IMR-90 (cell line): Measurements from ENCODE around the gene PBLD. TPM values are rescaled to one million over a fixed set of nuclear protein-coding genes. Genes with fewer than 3 reads are reported as not detected.

Experiments
- ATAC-seq: fragments of 200-7000 bp; cut with Tn5 transposase; 2 replicates; pipeline ENCODE4 v1.9.1; 2020; ENCODE audit warnings: low read depth, mild to moderate bottlenecking, moderate library complexity
- BruUV-seq: library from RNA; stranded (reverse); fragments of 400-500 nt; replicated peaks from 2 replicates; lab custom pipeline; 2021; lab: Mats Ljungman, UMichigan
- CTCF ChIA-PET: fragments of 300-600 bp; formaldehyde crosslinking; extraction: SDS; loops from one replicate; lab custom pipeline; 2021; ENCODE audit warnings: antibody characterized with exemption; lab: Yijun Ruan, JAX
- POLR2A ChIA-PET: fragments of 300-600 bp; sonication (Branson Sonifier 250); formaldehyde crosslinking; loops from one replicate; lab custom pipeline; 2022; ENCODE audit warnings: antibody characterized with exemption; ENCODE audit not compliant: unreplicated experiment; lab: Charles Lee
- DNase-seq: peaks from one replicate; pipeline ENCODE4 v3.0.0; 2013
- H2AFZ ChIP-seq: replicated peaks from 2 replicates; pipeline ENCODE3; 2013; ENCODE audit warnings: low read length, mild to moderate bottlenecking; ENCODE audit not compliant: poor library complexity
- H2AK5ac ChIP-seq: 2 replicates; pipeline ENCODE4 v1.6.1; 2013; ENCODE audit warnings: low read depth, low read length, inconsistent platforms
- H2AK9ac ChIP-seq: replicated peaks from 2 replicates; pipeline ENCODE3; 2013; ENCODE audit warnings: mild to moderate bottlenecking, low read depth, low read length, moderate library complexity; ENCODE audit not compliant: poor library complexity
- H2BK120ac ChIP-seq: 2 replicates; pipeline ENCODE4 v1.6.1; 2013; ENCODE audit warnings: low read depth, low read length, inconsistent platforms
- H2BK15ac ChIP-seq: 3 replicates; pipeline ENCODE4 v1.6.1; 2013; ENCODE audit warnings: low read depth, low read length, inconsistent platforms
- H2BK20ac ChIP-seq: 2 replicates; pipeline ENCODE4 v1.6.1; 2013; ENCODE audit warnings: low read depth, mild to moderate bottlenecking, inconsistent platforms, low read length, moderate library complexity
- H2BK5ac ChIP-seq: 2 replicates; pipeline ENCODE4 v1.6.1; 2013; ENCODE audit warnings: mild to moderate bottlenecking, low read depth, low read length, inconsistent platforms; ENCODE audit not compliant: poor library complexity, severe bottlenecking
- H3K14ac ChIP-seq: replicated peaks from 2 replicates; pipeline ENCODE4 v1.6.1; 2013; ENCODE audit warnings: low read depth, low read length, inconsistent platforms
- H3K18ac ChIP-seq: 2 replicates; pipeline ENCODE4 v1.6.1; 2013; ENCODE audit warnings: low read depth, low read length, control low read depth
- H3K23ac ChIP-seq: 2 replicates; pipeline ENCODE4 v1.6.1; 2013; ENCODE audit warnings: low read depth, low read length, inconsistent platforms
- H3K27ac ChIP-seq: 2 replicates; pipeline ENCODE4 v1.5.1; 2013; ENCODE audit warnings: mild to moderate bottlenecking, control low read depth, low read length; ENCODE audit not compliant: insufficient read depth
- H3K27me3 ChIP-seq: 2 replicates; pipeline ENCODE4 v1.6.1; 2013; ENCODE audit warnings: low read length; ENCODE audit not compliant: control insufficient read depth, insufficient read depth
- H3K36me3 ChIP-seq: 2 replicates; pipeline ENCODE4 v1.6.1; 2013; ENCODE audit warnings: low read length, mixed read lengths; ENCODE audit not compliant: control insufficient read depth, insufficient read depth
- H3K4ac ChIP-seq: 2 replicates; pipeline ENCODE4 v1.6.1; 2013; ENCODE audit warnings: low read depth, low read length, inconsistent platforms
- H3K4me1 ChIP-seq: 2 replicates; pipeline ENCODE4 v1.6.1; 2013; ENCODE audit warnings: low read length, mixed read lengths; ENCODE audit not compliant: control insufficient read depth, insufficient read depth
- H3K4me2 ChIP-seq: 2 replicates; pipeline ENCODE4 v1.6.1; 2013; ENCODE audit warnings: low read depth, mild to moderate bottlenecking, control low read depth, low read length, moderate library complexity
- H3K4me3 ChIP-seq: 2 replicates; pipeline ENCODE4 v1.5.1; 2013; ENCODE audit warnings: low read depth, mild to moderate bottlenecking, control low read depth, low read length, moderate library complexity; ENCODE audit not compliant: insufficient read depth
- H3K56ac ChIP-seq: 2 replicates; pipeline ENCODE4 v1.6.1; 2013; ENCODE audit warnings: low read length, inconsistent platforms; ENCODE audit not compliant: insufficient read depth; ENCODE audit errors: extremely low read depth
- H3K79me1 ChIP-seq, 2 experiments: 2 replicates each; pipeline ENCODE4 v1.6.1; 2013; ENCODE audit warnings: low read length in 2 of 2, inconsistent platforms in 1 of 2, low read depth in 1 of 2
- H3K9ac ChIP-seq: 2 replicates; pipeline ENCODE4 v1.6.1; 2013; ENCODE audit warnings: low read depth, low read length, control low read depth
- H3K9me1 ChIP-seq: 2 replicates; pipeline ENCODE4 v1.6.1; 2013; ENCODE audit warnings: low read length, inconsistent platforms; ENCODE audit not compliant: insufficient read depth
- H3K9me3 ChIP-seq: 2 replicates; pipeline ENCODE4 v1.6.1; 2013; ENCODE audit warnings: low read length; ENCODE audit not compliant: control insufficient read depth, insufficient read depth
- H4K20me1 ChIP-seq: 2 replicates; pipeline ENCODE4 v1.6.1; 2013; ENCODE audit warnings: low read length, inconsistent platforms; ENCODE audit not compliant: insufficient read depth
- H4K5ac ChIP-seq: 2 replicates; pipeline ENCODE4 v1.6.1; 2013; ENCODE audit warnings: mild to moderate bottlenecking, low read depth, low read length, control low read depth
- H4K8ac ChIP-seq, 2 experiments: 2 replicates each; pipeline ENCODE4 v1.6.1; 2013; ENCODE audit warnings: low read depth in 2 of 2, low read length in 2 of 2, control low read depth in 1 of 2, inconsistent platforms in 1 of 2
- H4K91ac ChIP-seq: 2 replicates; pipeline ENCODE4 v1.6.1; 2013; ENCODE audit warnings: low read depth, low read length, inconsistent platforms; ENCODE audit not compliant: insufficient read depth
- BHLHE40 ChIP-seq: fragments of 150-350 bp; IDR thresholded peaks from 2 replicates; pipeline ENCODE4 v1.6.1; 2016; ENCODE audit warnings: mild to moderate bottlenecking, low read depth, low read length
- CEBPB ChIP-seq: IDR thresholded peaks from 2 replicates; pipeline ENCODE4 v1.6.1; 2012; ENCODE audit warnings: low read depth, low read length, improper control_type of control experiment
- FOS ChIP-seq: fragments of 150-350 bp; IDR thresholded peaks from 2 replicates; pipeline ENCODE4 v1.6.1; 2016; ENCODE audit warnings: low read depth, low read length
- MAZ ChIP-seq: IDR thresholded peaks from 2 replicates; pipeline ENCODE4 v1.6.1; 2012; ENCODE audit warnings: low read depth, mild to moderate bottlenecking, low read length, improper control_type of control experiment, moderate library complexity, borderline replicate concordance
- MXI1 ChIP-seq: IDR thresholded peaks from 2 replicates; pipeline ENCODE4 v1.6.1; 2012; ENCODE audit warnings: low read depth, mild to moderate bottlenecking, low read length, moderate library complexity, borderline replicate concordance
- NFE2L2 ChIP-seq: fragments of 150-350 bp; IDR thresholded peaks from 2 replicates; pipeline ENCODE4 v1.6.1; 2016; ENCODE audit warnings: low read depth, mild to moderate bottlenecking, low read length
- POLR2A ChIP-seq: IDR thresholded peaks from 2 replicates; pipeline ENCODE4 v1.6.1; 2012; ENCODE audit warnings: mild to moderate bottlenecking, low read depth, low read length
- RAD21 ChIP-seq: IDR thresholded peaks from 2 replicates; pipeline ENCODE4 v1.6.1; 2012; ENCODE audit warnings: low read length, improper control_type of control experiment
- RCOR1 ChIP-seq: IDR thresholded peaks from 2 replicates; pipeline ENCODE4 v1.6.1; 2012; ENCODE audit warnings: mild to moderate bottlenecking, low read length, improper control_type of control experiment; ENCODE audit not compliant: insufficient replicate concordance
- RFX5 ChIP-seq: IDR thresholded peaks from 2 replicates; pipeline ENCODE4 v1.8.0; 2012; ENCODE audit warnings: low read depth, mild to moderate bottlenecking, low read length, moderate library complexity
- SMC3 ChIP-seq: fragments of 150-350 bp; IDR thresholded peaks from 2 replicates; pipeline ENCODE4 v1.6.1; 2016; ENCODE audit warnings: low read depth, mild to moderate bottlenecking, antibody characterized with exemption, low read length, moderate library complexity
- WGBS, 2 experiments: methylation state at CpG; one replicate each; pipeline versions ENCODE4 v1.1.5 to v1.1.7; 2013; ENCODE audit warnings: missing lambda C conversion rate in 2 of 2; ENCODE audit not compliant: insufficient read length in 1 of 2; ENCODE audit errors: extremely low coverage in 2 of 2; 5-methylcytosine and 5-hydroxymethylcytosine counted together
- dilution Hi-C: fragments of 300-500 bp; cut with HindIII; formaldehyde crosslinking; loops from one replicate; pipeline ENCODE4 v1.14.3; 2018; ENCODE audit warnings: low sequenced_read_pairs; ENCODE audit not compliant: unreplicated experiment
- in situ Hi-C: fragments of 300-500 bp; cut with MboI; formaldehyde crosslinking; loops from 3 replicates; pipeline ENCODE4 v1.14.3; 2019; ENCODE audit warnings: low sequenced_read_pairs, inconsistent platforms, mixed read lengths
- intact Hi-C: fragments of 100-400 bp; cut with micrococcal nuclease; formaldehyde crosslinking; loops from 2 replicates; pipeline ENCODE4 v1.10.0; 2022
- polyA plus RNA-seq, 3 experiments: library from polyadenylated mRNA; depleted of rRNA; stranded (reverse); fragments of >200 nt; gene quantifications; 2 replicates each; pipeline ENCODE4 v1.2.3, GENCODE V29; 2012; ENCODE audit warnings: low replicate concordance in 1 of 3
- total RNA-seq: library from RNA; depleted of rRNA; stranded (reverse); fragments of >200 nt; gene quantifications from 2 replicates; pipeline ENCODE4 v1.2.3, GENCODE V29; 2012
- TF ChIP-seq, protein P1 (sequence below): conservative IDR thresholded peaks from 2 replicates; pipeline ENCODE4 v1.5.1; 2012; ENCODE audit warnings: mild to moderate bottlenecking, low read depth, low read length, improper control_type of control experiment
- TF ChIP-seq, protein P2 (sequence below): fragments of 150-350 bp; IDR thresholded peaks from 2 replicates; pipeline ENCODE4 v1.6.1; 2016; ENCODE audit warnings: low read depth, mild to moderate bottlenecking, low read length, moderate library complexity, borderline replicate concordance

The PBLD gene
- total and polyA plus RNA-seq, 2 of the 4 experiments (the other 2 are of a cell fraction) = 3.3 to 5.7 TPM

DNA sequence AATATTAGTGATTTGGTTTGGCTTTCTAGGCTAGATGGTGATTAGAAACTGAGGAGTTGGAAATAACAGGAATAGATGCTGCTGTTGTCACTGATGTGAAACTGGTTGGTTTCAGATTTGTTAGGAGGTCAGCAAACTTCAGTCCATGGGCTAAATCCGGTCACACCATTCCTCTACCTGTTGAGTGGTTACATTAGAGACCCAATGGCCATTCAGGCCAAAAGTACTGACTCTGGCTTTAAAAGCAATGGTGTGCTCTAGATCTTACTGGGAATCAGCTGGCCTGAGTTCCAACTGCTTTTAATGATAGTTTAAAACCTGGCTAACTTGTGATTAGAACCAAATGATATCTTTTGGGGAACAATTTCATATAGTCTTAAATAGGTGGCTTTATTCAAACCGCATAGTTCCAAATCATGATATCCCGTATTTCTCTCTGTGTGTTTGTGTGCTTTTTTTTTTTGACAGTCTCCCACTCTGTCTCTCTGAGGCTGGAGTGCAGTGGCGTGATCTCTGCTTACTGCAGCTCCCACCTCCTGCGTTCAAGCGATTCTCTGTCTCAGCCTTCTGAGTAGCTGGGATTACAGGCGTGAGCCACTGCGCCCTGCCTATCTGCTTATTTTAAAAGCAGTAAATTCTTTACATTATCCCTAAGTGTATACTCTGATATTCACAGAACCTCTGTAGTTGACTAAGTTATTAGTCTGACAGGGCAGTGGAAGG lies 7.8 kb upstream of the PBLD start:
- Histone ChIP-seq H2BK15ac (peak overlapping the region; percentile 65; the same call in 1 of the 3 replicates), H3K27me3 (no peaks in the 10 kb centered on the region), H3K9ac (no peak overlapping the region), H3K14ac (no peak overlapping the region), H3K4me2 (no peak overlapping the region), H3K9me1 (peaks cover 4% of the 10 kb centered on the region; the same call in 1 of the 2 replicates), H3K79me1 (peaks cover 22 to 35% of the 10 kb centered on the region in 2 experiments), H4K5ac (no peak overlapping the region), H3K56ac (no peak overlapping the region), H3K4me3 (no peak overlapping the region), H4K20me1 (peaks cover 67% of the 10 kb centered on the region), H3K9me3 (no peaks in the 10 kb centered on the region), H2BK120ac (no peak overlapping the region), H4K8ac (no peak overlapping the region), H4K91ac (no peak overlapping the region), H3K4me1 (peaks cover 1% of the 10 kb centered on the region; the same call in 1 of the 2 replicates), H3K23ac (no peak overlapping the region), H3K36me3 (peaks cover 50% of the 10 kb centered on the region), H3K27ac (no peak overlapping the region), H2AFZ (no peak overlapping the region), H3K18ac (no peak overlapping the region), H2BK20ac (no peak overlapping the region), H2BK5ac (no peak overlapping the region), H2AK9ac (no peak overlapping the region), H2AK5ac (no peak overlapping the region), H3K4ac (no peak overlapping the region)
- dilution Hi-C loops (no loop called here), intact Hi-C loops (loop anchor here (10.0 kb wide), 1 partner anchor 404 kb away; no protein-coding TSS in a partner anchor), in situ Hi-C loops (no loop called here)
- 86% methylated on average over 1 of the region's 8 CpGs; no CpG with 5 or more reads in 1 of the 2 experiments for WGBS, 2 experiments
- ATAC-seq = no peak
- CTCF ChIA-PET = interaction anchor here (1.0 to 1.8 kb wide), 2 partner anchors 8 to 12 kb away, joined by 3 to 9 read pairs; no protein-coding TSS in a partner anchor
- TF ChIP-seq MAZ (no peak), RCOR1 (no peak), POLR2A (no peak), BHLHE40 (no peak), FOS (no peak), SMC3 (no peak), NFE2L2 (no peak), RAD21 (no peak), MXI1 (no peak), RFX5 (no peak), CEBPB (no peak)
- TF ChIP-seq, protein P1, sequence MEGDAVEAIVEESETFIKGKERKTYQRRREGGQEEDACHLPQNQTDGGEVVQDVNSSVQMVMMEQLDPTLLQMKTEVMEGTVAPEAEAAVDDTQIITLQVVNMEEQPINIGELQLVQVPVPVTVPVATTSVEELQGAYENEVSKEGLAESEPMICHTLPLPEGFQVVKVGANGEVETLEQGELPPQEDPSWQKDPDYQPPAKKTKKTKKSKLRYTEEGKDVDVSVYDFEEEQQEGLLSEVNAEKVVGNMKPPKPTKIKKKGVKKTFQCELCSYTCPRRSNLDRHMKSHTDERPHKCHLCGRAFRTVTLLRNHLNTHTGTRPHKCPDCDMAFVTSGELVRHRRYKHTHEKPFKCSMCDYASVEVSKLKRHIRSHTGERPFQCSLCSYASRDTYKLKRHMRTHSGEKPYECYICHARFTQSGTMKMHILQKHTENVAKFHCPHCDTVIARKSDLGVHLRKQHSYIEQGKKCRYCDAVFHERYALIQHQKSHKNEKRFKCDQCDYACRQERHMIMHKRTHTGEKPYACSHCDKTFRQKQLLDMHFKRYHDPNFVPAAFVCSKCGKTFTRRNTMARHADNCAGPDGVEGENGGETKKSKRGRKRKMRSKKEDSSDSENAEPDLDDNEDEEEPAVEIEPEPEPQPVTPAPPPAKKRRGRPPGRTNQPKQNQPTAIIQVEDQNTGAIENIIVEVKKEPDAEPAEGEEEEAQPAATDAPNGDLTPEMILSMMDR = no peak
- TF ChIP-seq, protein P2, sequence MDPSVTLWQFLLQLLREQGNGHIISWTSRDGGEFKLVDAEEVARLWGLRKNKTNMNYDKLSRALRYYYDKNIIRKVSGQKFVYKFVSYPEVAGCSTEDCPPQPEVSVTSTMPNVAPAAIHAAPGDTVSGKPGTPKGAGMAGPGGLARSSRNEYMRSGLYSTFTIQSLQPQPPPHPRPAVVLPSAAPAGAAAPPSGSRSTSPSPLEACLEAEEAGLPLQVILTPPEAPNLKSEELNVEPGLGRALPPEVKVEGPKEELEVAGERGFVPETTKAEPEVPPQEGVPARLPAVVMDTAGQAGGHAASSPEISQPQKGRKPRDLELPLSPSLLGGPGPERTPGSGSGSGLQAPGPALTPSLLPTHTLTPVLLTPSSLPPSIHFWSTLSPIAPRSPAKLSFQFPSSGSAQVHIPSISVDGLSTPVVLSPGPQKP = no peak
- no TSS peak for BruUV-seq
- POLR2A ChIA-PET = no interaction called here
- no peak for DNase-seq
